ENCODE data around the gene TOX2. TPM values are rescaled to one million over a fixed set of nuclear protein-coding genes. Genes with fewer than 3 reads are reported as not detected.
"Not testable (repeated sequence)": the region's sequence is repeated elsewhere in the genome, so short reads cannot be mapped to it uniquely, and the experiment has no call there.

Gene TOX2
- total and polyA plus RNA-seq, 7 donors: 0.06 to 0.53 (median 0.38) TPM

DNA sequence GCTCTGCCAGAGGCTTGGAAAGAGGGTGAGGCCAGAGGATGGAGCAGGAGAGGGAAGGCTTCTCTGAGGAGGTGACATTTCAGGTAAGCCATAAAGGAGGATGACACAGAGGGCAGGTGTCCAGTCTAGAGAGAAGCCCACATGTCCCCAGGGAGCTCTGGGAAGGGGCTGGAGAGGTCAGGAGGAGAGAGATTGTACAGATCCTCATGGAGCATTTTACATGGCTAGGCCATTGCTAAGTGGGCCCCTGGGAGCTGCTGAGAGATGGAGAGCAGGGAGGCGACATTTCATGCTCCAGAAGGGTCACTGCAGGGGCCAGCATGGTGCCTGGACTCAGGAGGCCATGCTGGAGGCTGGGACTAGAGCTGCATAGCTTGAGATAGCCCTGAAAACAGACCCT, 124.5 kb downstream of the TOX2 start:
- H3K4me1 ChIP-seq: no peaks in the 10 kb centered on the region
- intact Hi-C loops (cut with DNase I): no loop called here
- 79 to 100% (median 83%) methylated on average over 1 of the region's 1 CpG for WGBS, 3 donors
- DNase-seq (no peak), ATAC-seq (no peak)
- TF ChIP-seq, protein P1, sequence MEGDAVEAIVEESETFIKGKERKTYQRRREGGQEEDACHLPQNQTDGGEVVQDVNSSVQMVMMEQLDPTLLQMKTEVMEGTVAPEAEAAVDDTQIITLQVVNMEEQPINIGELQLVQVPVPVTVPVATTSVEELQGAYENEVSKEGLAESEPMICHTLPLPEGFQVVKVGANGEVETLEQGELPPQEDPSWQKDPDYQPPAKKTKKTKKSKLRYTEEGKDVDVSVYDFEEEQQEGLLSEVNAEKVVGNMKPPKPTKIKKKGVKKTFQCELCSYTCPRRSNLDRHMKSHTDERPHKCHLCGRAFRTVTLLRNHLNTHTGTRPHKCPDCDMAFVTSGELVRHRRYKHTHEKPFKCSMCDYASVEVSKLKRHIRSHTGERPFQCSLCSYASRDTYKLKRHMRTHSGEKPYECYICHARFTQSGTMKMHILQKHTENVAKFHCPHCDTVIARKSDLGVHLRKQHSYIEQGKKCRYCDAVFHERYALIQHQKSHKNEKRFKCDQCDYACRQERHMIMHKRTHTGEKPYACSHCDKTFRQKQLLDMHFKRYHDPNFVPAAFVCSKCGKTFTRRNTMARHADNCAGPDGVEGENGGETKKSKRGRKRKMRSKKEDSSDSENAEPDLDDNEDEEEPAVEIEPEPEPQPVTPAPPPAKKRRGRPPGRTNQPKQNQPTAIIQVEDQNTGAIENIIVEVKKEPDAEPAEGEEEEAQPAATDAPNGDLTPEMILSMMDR (IDR thresholded peaks at IDR 0.05): no peak
- H3K27ac ChIP-seq: no peak overlapping the region
- H3K9me3 ChIP-seq: no peaks in the 10 kb centered on the region
- H3K4me3 ChIP-seq: no peak overlapping the region
- peaks cover 0 to 49% (median 7%) of the 10 kb centered on the region in 3 donors for H3K27me3 ChIP-seq (ENCODE audit: insufficient read depth in 3 of 3, low read length in 2 of 3)
- no peaks in the 10 kb centered on the region for H3K36me3 ChIP-seq (ENCODE audit: insufficient read depth in 1 of 2, low read depth in 1 of 2)

DNA sequence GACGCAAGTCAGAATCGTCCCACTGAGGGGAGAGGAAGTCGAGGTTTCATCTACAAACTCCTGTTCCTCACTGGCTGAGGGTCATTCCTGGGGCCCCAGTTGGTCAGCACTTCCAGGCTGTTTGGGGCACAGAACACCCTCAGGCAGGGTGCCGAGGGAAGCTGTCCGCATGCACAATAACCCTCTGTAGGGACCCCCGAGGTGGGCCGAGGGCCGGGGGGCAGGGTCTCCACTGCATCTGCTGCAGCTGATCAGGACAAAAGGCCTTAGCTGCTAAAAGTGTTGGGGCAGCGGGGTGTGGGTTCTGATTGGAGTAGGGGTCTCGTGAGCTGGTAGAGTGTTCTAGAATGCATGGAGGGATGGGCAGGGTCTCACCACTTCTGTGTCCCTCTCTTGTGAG, 125.1 kb downstream of the TOX2 start:
- WGBS, 3 donors: 81 to 87% (median 83%) methylated on average over 10 of the region's 10 CpGs
- no peaks in the 10 kb centered on the region for H3K4me1 ChIP-seq
- DNase-seq: no peak

DNA sequence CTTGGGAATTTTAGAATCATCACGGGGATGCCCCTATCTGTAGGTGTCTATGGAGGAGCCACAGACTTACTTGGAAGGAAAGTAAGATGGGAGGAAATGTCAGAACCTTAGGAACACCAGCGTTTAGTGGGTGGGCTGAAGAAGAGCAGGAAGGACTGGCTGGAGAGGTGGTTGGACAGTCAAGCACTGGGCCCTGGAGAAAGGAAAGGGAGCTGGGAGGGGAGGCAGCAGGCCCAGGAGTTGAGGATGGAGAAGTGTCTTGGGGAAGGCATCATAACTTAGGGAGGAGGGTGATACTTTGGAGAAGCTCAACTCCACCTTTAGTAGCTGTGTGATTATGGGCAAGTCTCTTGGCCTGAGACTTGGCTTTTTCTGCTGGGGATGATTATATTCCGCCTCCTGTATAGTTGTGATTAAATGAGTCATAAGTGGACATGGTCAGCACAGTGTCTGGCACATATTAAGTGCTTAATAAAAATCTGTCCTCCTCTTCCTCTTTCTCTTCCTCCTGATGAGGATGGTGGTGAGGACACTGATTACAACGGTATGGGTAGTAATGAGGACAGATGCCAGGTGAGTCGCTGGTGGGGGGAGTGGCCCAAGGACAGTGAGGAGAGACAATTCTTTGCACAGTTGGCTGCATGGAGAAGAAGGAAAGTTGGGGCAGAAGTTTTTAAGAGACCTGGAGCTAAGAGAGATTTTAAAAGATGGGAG, 125.7 kb downstream of the TOX2 start:
- intact Hi-C loops (cut with DNase I): no loop called here
- H3K4me1 ChIP-seq: no peaks in the 10 kb centered on the region
- TF ChIP-seq, protein P1 (IDR thresholded peaks at IDR 0.05): no peak
- no peak overlapping the region for H3K27ac ChIP-seq
- peaks cover 0 to 49% (median 7%) of the 10 kb centered on the region in 3 donors for H3K27me3 ChIP-seq (ENCODE audit: insufficient read depth in 3 of 3, low read length in 2 of 3)
- H3K36me3 ChIP-seq (ENCODE audit: insufficient read depth in 1 of 2, low read depth in 1 of 2): no peaks in the 10 kb centered on the region
- DNase-seq (no peak), ATAC-seq (no peak)
- H3K4me3 ChIP-seq: no peak overlapping the region
- 79 to 81% (median 81%) methylated on average over 5 of the region's 5 CpGs for WGBS, 3 donors
- H3K9me3 ChIP-seq: no peaks in the 10 kb centered on the region

More for the DNA sequence above, 125.1 kb downstream of the TOX2 start:
- no peaks in the 10 kb centered on the region for H3K36me3 ChIP-seq (ENCODE audit: insufficient read depth in 1 of 2, low read depth in 1 of 2)
- intact Hi-C loops (cut with DNase I): no loop called here
- no peak for ATAC-seq
- H3K27me3 ChIP-seq (ENCODE audit: insufficient read depth in 3 of 3, low read length in 2 of 3): peaks cover 0 to 49% (median 7%) of the 10 kb centered on the region in 3 donors
- H3K4me3 ChIP-seq: no peak overlapping the region
- H3K9me3 ChIP-seq: no peaks in the 10 kb centered on the region
- TF ChIP-seq, protein P1 (IDR thresholded peaks at IDR 0.05): no peak
- H3K27ac ChIP-seq: no peak overlapping the region

DNA sequence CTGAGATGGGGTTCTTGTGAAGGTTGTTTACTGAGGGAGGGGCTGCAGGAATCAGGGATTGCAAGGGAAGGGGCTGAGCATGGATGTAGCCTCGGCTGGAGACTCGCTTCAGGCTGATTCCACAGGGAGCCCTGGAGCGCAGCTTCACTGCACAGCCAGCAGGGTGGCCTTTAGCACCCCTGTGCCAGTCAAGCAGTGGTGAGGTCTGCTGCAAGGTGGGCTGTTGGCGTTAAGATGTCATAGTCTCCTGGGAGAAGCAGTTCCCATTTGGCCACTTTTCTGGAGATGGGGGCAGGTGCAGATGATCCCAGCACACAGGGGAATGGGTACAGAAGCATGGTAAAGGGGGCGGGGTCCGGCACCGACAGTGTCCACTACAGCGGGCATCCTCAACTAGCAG, 126.3 kb downstream of the TOX2 start:
- Histone ChIP-seq H3K36me3 (ENCODE audit: insufficient read depth in 1 of 2, low read depth in 1 of 2) (no peaks in the 10 kb centered on the region), H3K27ac (no peak overlapping the region), H3K4me3 (no peak overlapping the region), H3K9me3 (no peaks in the 10 kb centered on the region), H3K27me3 (ENCODE audit: insufficient read depth in 3 of 3, low read length in 2 of 3) (peaks cover 0 to 45% (median 7%) of the 10 kb centered on the region in 3 donors), H3K4me1 (no peaks in the 10 kb centered on the region)
- DNase-seq: no peak
- 78 to 81% (median 80%) methylated on average over 8 of the region's 8 CpGs for WGBS, 3 donors
- intact Hi-C loops (cut with DNase I): no loop called here
- ATAC-seq: no peak
- TF ChIP-seq, protein P1 (IDR thresholded peaks at IDR 0.05): no peak

DNA sequence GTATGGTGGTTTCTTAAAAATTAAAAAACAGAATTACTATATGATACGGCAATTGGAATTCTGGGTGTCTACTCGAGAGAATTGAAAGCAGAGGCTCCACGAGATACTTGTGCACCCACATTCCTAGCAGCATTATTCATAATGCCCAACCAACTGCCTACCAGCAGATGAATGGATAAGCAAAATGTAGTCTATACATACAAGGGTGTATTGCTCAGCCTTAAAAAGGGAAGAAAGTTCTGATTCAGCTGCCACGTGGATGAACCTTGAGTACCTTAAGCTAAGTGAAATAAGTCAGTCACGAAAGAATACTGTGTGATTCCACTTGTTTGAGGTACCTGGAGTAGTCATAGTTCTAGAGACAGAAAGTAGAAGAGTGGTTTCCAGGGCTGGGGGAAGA, 130.1 kb downstream of the TOX2 start:
- H3K9me3 ChIP-seq; H3K27ac ChIP-seq; DNase-seq; H3K4me3 ChIP-seq; intact Hi-C loops (cut with DNase I); H3K4me1 ChIP-seq; H3K36me3 ChIP-seq (ENCODE audit: insufficient read depth in 1 of 2, low read depth in 1 of 2); ATAC-seq: not testable (repeated sequence)
- peaks cover 0 to 16% (median 0%) of the 10 kb centered on the region in 3 donors for H3K27me3 ChIP-seq (ENCODE audit: insufficient read depth in 3 of 3, low read length in 2 of 3)
- 76 to 91% (median 90%) methylated on average over 5 of the region's 5 CpGs for WGBS, 3 donors

Data from psoas muscle (tissue), 8 donors.